Caco-2 (cell line): ENCODE results near the gene ITGA11. TPM values are rescaled to one million over a fixed set of nuclear protein-coding genes. Genes with fewer than 3 reads are reported as not detected.
A peak's percentile ranks its signal among the peaks of the same experiment; 100 is the strongest.

ENCODE experiments used
- BruUV-seq: library from RNA; stranded (reverse); fragments of 400-500 nt; replicated peaks from 2 replicates; lab custom pipeline; 2021; lab: Mats Ljungman, UMichigan
- CTCF ChIA-PET: fragments of 300-600 bp; sonication (Branson Sonifier 250); formaldehyde crosslinking; loops from one replicate; lab custom pipeline; 2022; ENCODE audit warnings: antibody characterized with exemption; lab: Charles Lee
- POLR2A ChIA-PET: fragments of 300-600 bp; sonication (Branson Sonifier 250); formaldehyde crosslinking; loops from one replicate; lab custom pipeline; 2022; ENCODE audit warnings: antibody characterized with exemption; lab: Charles Lee
- DNase-seq, 2 experiments: peaks; one replicate each; pipeline versions ENCODE4 v3.0.0 to v3.0.0-alpha.2; 2020 to 2022
- H3K27me3 ChIP-seq: replicated peaks from 2 replicates; pipeline ENCODE4 v1.6.0; 2011; ENCODE audit warnings: low read length; ENCODE audit not compliant: control insufficient read depth, insufficient read depth
- H3K36me3 ChIP-seq: 2 replicates; pipeline ENCODE4 v1.5.1; 2011; ENCODE audit warnings: low read length; ENCODE audit not compliant: control insufficient read depth, insufficient read depth
- H3K4me1 ChIP-seq: fragments of 250-450 bp; sonication (Bioruptor Pico); 2 replicates; pipeline ENCODE4 v1.5.1; 2020; ENCODE audit warnings: mild to moderate bottlenecking
- H3K4me3 ChIP-seq: 2 replicates; pipeline ENCODE4 v1.5.1; 2011; ENCODE audit warnings: low read depth, mild to moderate bottlenecking, control low read depth, low read length
- H3K9me3 ChIP-seq: fragments of 250-450 bp; sonication (Bioruptor Pico); 2 replicates; pipeline ENCODE4 v1.5.1; 2020; ENCODE audit warnings: mild to moderate bottlenecking, moderate library complexity
- H3K27ac Mint-ChIP-seq: one replicate; pipeline ENCODE4 v1.8.0; 2022; ENCODE audit warnings: mixed read lengths; ENCODE audit not compliant: unreplicated experiment
- H3K27me3 Mint-ChIP-seq: one replicate; pipeline ENCODE4 v1.8.0; 2022; ENCODE audit warnings: mixed read lengths; ENCODE audit not compliant: insufficient read depth, unreplicated experiment
- H3K36me3 Mint-ChIP-seq: one replicate; pipeline ENCODE4 v1.8.0; 2022; ENCODE audit warnings: mild to moderate bottlenecking, mixed read lengths; ENCODE audit not compliant: insufficient read depth, unreplicated experiment
- H3K4me1 Mint-ChIP-seq: one replicate; pipeline ENCODE4 v1.8.0; 2022; ENCODE audit warnings: low read depth, mixed read lengths; ENCODE audit not compliant: unreplicated experiment
- H3K4me3 Mint-ChIP-seq: one replicate; pipeline ENCODE4 v1.8.0; 2022; ENCODE audit warnings: mild to moderate bottlenecking, moderate library complexity, mixed read lengths; ENCODE audit not compliant: unreplicated experiment
- H3K9me3 Mint-ChIP-seq: one replicate; pipeline ENCODE4 v1.8.0; 2022; ENCODE audit warnings: mixed read lengths; ENCODE audit not compliant: unreplicated experiment
- CTCF ChIP-seq, 2 experiments: fragments of 200-600 bp in 1 of 2; IDR thresholded peaks; 1 replicate in 1 of 2; 2 replicates in 1 of 2; pipeline versions ENCODE4 v1.5.1 to v1.8.0; 2011 to 2022; ENCODE audit warnings: antibody characterized with exemption in 1 of 2, control low read depth in 1 of 2, inconsistent platforms in 1 of 2, low read depth in 1 of 2, low read length in 1 of 2, mild to moderate bottlenecking in 1 of 2, moderate library complexity in 1 of 2; ENCODE audit not compliant: insufficient read depth in 1 of 2, severe bottlenecking in 1 of 2, unreplicated experiment in 1 of 2
- intact Hi-C: fragments of 100-400 bp; cut with micrococcal nuclease; formaldehyde crosslinking; loops from one replicate; pipeline ENCODE4 v1.10.0; 2022; ENCODE audit not compliant: unreplicated experiment
- total RNA-seq: library from RNA; stranded (reverse); gene quantifications from 2 replicates; pipeline ENCODE4 v1.2.3, GENCODE V29; 2022

The ITGA11 gene
- total RNA-seq, 1 experiment from 2014 or later = 0.18 TPM

- no peak overlapping the region for H3K4me3 Mint-ChIP-seq
- Histone ChIP-seq H3K36me3 (no peaks in the 10 kb centered on the region), H3K4me3 (no peak overlapping the region), H3K4me1 (peaks cover 12% of the 10 kb centered on the region), H3K9me3 (no peaks in the 10 kb centered on the region; the same call in 1 of the 2 replicates), H3K27me3 (no peaks in the 10 kb centered on the region)
- no peak overlapping the region for H3K27ac Mint-ChIP-seq
- peak in 1 of 2 experiments; percentile 39 for DNase-seq
- H3K27me3 Mint-ChIP-seq = no peaks in the 10 kb centered on the region
- peaks cover 11% of the 10 kb centered on the region for H3K4me1 Mint-ChIP-seq
- POLR2A ChIA-PET = no interaction called here
- peaks cover 43% of the 10 kb centered on the region for H3K36me3 Mint-ChIP-seq
- TF ChIP-seq CTCF (IDR thresholded peaks at IDR 0.05; ENCODE audit: insufficient read depth in 1 of 2, low read depth in 1 of 2, low read length in 1 of 2, severe bottlenecking in 1 of 2, unreplicated experiment in 1 of 2) = no peak
- intact Hi-C loops = no loop called here
- H3K9me3 Mint-ChIP-seq = no peaks in the 10 kb centered on the region
- CTCF ChIA-PET = no interaction called here
- no TSS peak for BruUV-seq
Observed at GRCh38 chr15:68285259-68285980, 146.5 kb downstream of the ITGA11 start.

GRCh38 chr15:68284616-68285258 is 147.2 kb downstream of the ITGA11 start:
- Mint-ChIP-seq H3K4me1 (peaks cover 18% of the 10 kb centered on the region), H3K27me3 (no peaks in the 10 kb centered on the region), H3K27ac (no peak overlapping the region), H3K36me3 (peaks cover 36% of the 10 kb centered on the region), H3K4me3 (no peak overlapping the region), H3K9me3 (no peaks in the 10 kb centered on the region)
- no peak for TF ChIP-seq CTCF (IDR thresholded peaks at IDR 0.05; ENCODE audit: insufficient read depth in 1 of 2, low read depth in 1 of 2, low read length in 1 of 2, severe bottlenecking in 1 of 2, unreplicated experiment in 1 of 2)
- Histone ChIP-seq H3K36me3 (no peaks in the 10 kb centered on the region; the same call in 1 of the 2 replicates), H3K4me1 (peaks cover 19% of the 10 kb centered on the region), H3K27me3 (no peaks in the 10 kb centered on the region), H3K4me3 (no peak overlapping the region), H3K9me3 (no peaks in the 10 kb centered on the region; the same call in 1 of the 2 replicates)
- DNase-seq = no peak
- intact Hi-C loops = no loop called here
- CTCF ChIA-PET = no interaction called here
- BruUV-seq = no TSS peak
- POLR2A ChIA-PET = no interaction called here

GRCh38 chr15:68283401-68283800 is 148.6 kb downstream of the ITGA11 start:
- Histone ChIP-seq H3K4me3 (no peak overlapping the region), H3K36me3 (no peaks in the 10 kb centered on the region; the same call in 1 of the 2 replicates), H3K27me3 (no peaks in the 10 kb centered on the region), H3K4me1 (peaks cover 26% of the 10 kb centered on the region), H3K9me3 (no peaks in the 10 kb centered on the region; the same call in 1 of the 2 replicates)
- no peak for TF ChIP-seq CTCF (IDR thresholded peaks at IDR 0.05; ENCODE audit: insufficient read depth in 1 of 2, low read depth in 1 of 2, low read length in 1 of 2, severe bottlenecking in 1 of 2, unreplicated experiment in 1 of 2)
- Mint-ChIP-seq H3K4me3 (no peak overlapping the region), H3K36me3 (peaks cover 34% of the 10 kb centered on the region), H3K4me1 (peaks cover 20% of the 10 kb centered on the region), H3K9me3 (no peaks in the 10 kb centered on the region), H3K27ac (no peak overlapping the region), H3K27me3 (no peaks in the 10 kb centered on the region)
- POLR2A ChIA-PET = no interaction called here
- CTCF ChIA-PET = no interaction called here
- BruUV-seq = no TSS peak
- no peak for DNase-seq
- intact Hi-C loops = no loop called here
